K562 (cell line): ENCODE results near the gene CD74. TPM values are rescaled to one million over a fixed set of nuclear protein-coding genes. Genes with fewer than 3 reads are reported as not detected.
A peak's percentile ranks its signal among the peaks of the same experiment; 100 is the strongest.

ENCODE experiments used
- AFF1 ChIP-seq, 2 experiments: fragments of 450-650 bp; IDR thresholded peaks; 2 replicates each; pipeline ENCODE4 v1.6.1; 2018; ENCODE audit warnings: mild to moderate bottlenecking in 2 of 2, low read depth in 1 of 2; ENCODE audit not compliant: partially characterized antibody in 2 of 2
- ARID4B ChIP-seq: sonication (generic); formaldehyde crosslinking; IDR thresholded peaks from 2 replicates; pipeline ENCODE4 v1.8.0; 2022; ENCODE audit warnings: mild to moderate bottlenecking, missing genetic modification reagents
- CAMTA2 ChIP-seq: fragments of 250-450 bp; sonication (Bioruptor Pico); conservative IDR thresholded peaks from 2 replicates; pipeline ENCODE4 v1.5.1; 2022
- FOXK2 ChIP-seq, 2 experiments: fragments of 450-650 bp; IDR thresholded peaks in 1 of 2; conservative IDR thresholded peaks in 1 of 2; 2 replicates each; pipeline ENCODE4 v1.6.1; 2016; ENCODE audit warnings: low read depth in 2 of 2, mild to moderate bottlenecking in 1 of 2
- IRF9 ChIP-seq: fragments of 450-650 bp; IDR thresholded peaks from 2 replicates; pipeline ENCODE4 v1.6.1; 2016; ENCODE audit warnings: missing biosample characterization, missing genetic modification characterization
- LEF1 ChIP-seq: fragments of 450-650 bp; IDR thresholded peaks from 2 replicates; pipeline ENCODE4 v1.6.1; 2016; ENCODE audit warnings: mild to moderate bottlenecking
- RAD51 ChIP-seq: fragments of 450-650 bp; IDR thresholded peaks from 2 replicates; pipeline ENCODE4 v1.7.1; 2016; ENCODE audit warnings: low read depth, mild to moderate bottlenecking, borderline replicate concordance
- RBFOX2 ChIP-seq: fragments of 200-400 bp; formaldehyde crosslinking; IDR thresholded peaks from 2 replicates; pipeline ENCODE4 v1.6.1; 2017; ENCODE audit warnings: low read depth, mild to moderate bottlenecking, low read length, moderate library complexity
- SREBF2 ChIP-seq: sonication (generic); formaldehyde crosslinking; IDR thresholded peaks from 2 replicates; pipeline ENCODE4 v1.4.0; 2020; ENCODE audit warnings: mild to moderate bottlenecking, missing genetic modification reagents
- STAT5B ChIP-seq: fragments of 250-450 bp; sonication (Bioruptor Pico); IDR thresholded peaks from 2 replicates; pipeline ENCODE4 v1.8.0; 2021; ENCODE audit warnings: mild to moderate bottlenecking, inconsistent platforms
- TAF9B ChIP-seq: fragments of 450-650 bp; IDR thresholded peaks from 2 replicates; pipeline ENCODE4 v1.6.1; 2018; ENCODE audit warnings: mild to moderate bottlenecking; ENCODE audit not compliant: partially characterized antibody
- TBP ChIP-seq: optimal IDR thresholded peaks from 2 replicates; pipeline ENCODE3; 2011; ENCODE audit warnings: low read depth, low read length, improper control_type of control experiment
- ZBTB9 ChIP-seq: fragments of 450-650 bp; formaldehyde crosslinking; IDR thresholded peaks from 2 replicates; pipeline ENCODE4 v1.4.0; 2020; ENCODE audit warnings: mild to moderate bottlenecking, moderate library complexity
- ZEB2 ChIP-seq: fragments of 450-650 bp; IDR thresholded peaks from 2 replicates; pipeline ENCODE4 v1.6.1; 2016
- ZNF224 ChIP-seq: sonication (generic); formaldehyde crosslinking; IDR thresholded peaks from 2 replicates; pipeline ENCODE4 v1.8.0; 2022; ENCODE audit warnings: mild to moderate bottlenecking, missing genetic modification reagents
- ZNF232 ChIP-seq: sonication (generic); formaldehyde crosslinking; IDR thresholded peaks from 2 replicates; pipeline ENCODE4 v1.8.0; 2022; ENCODE audit warnings: mild to moderate bottlenecking, missing genetic modification reagents
- ZNF354B ChIP-seq: fragments of 250-450 bp; sonication (Bioruptor Pico); IDR thresholded peaks from 2 replicates; pipeline ENCODE4 v1.4.0; 2020
- polyA plus RNA-seq, 8 experiments: library from polyadenylated mRNA; depleted of rRNA in 4 of 8; stranded (reverse) in 5 of 8; unstranded in 3 of 8; fragments of >200 nt; fragmentation: Nextera tagmentation in 2 of 8; fragmentation: Illumina TruSeq in 1 of 8; extraction: Ambion mirVana in 2 of 8; extraction: Trizol in 1 of 8; gene quantifications; 2 replicates each; pipeline versions ENCODE4 v1.2.1 to v1.2.3, GENCODE V29; 2011 to 2014; ENCODE audit warnings: inconsistent platforms in 1 of 8, missing spikeins in 1 of 8
- total RNA-seq, 7 experiments: library from RNA; depleted of rRNA in 6 of 7; stranded (reverse); fragments of >200 nt in 6 of 7; fragmentation: Illumina TruSeq in 2 of 7; extraction: Trizol in 2 of 7; gene quantifications; 2 replicates each; pipeline versions ENCODE4 v1.2.1 to v1.2.3, GENCODE V29; 2011 to 2021; ENCODE audit warnings: low replicate concordance in 1 of 7

CD74 gene
- total and polyA plus RNA-seq, 9 of the 15 experiments (the other 6 are each of a cell fraction or from before 2014, with no cell fraction given): 0.07 to 4.8 (median 0.32) TPM

- no peak for TF ChIP-seq ZEB2
- peak; percentile 81; the same call in 1 of the 2 replicates for TF ChIP-seq ZBTB9 (CRISPR knock-in tag)
- TF ChIP-seq LEF1: peak; percentile 52
- TF ChIP-seq ARID4B (CRISPR knock-in tag): peak; percentile 79
- TF ChIP-seq ZNF232 (CRISPR knock-in tag): no peak
- TF ChIP-seq AFF1 (IDR thresholded peaks at IDR 0.05; ENCODE audit: low read depth in 1 of 2, partially characterized antibody in 2 of 2): peak in 1 of 2 experiments; percentile 94
- peak; percentile 98 to 99 for TF ChIP-seq FOXK2 (conservative IDR thresholded peaks at IDR 0.05 in 1 of 2, IDR thresholded peaks at IDR 0.05 in 1 of 2; ENCODE audit: low read depth in 2 of 2)
- no peak for TF ChIP-seq ZNF224 (CRISPR knock-in tag)
- peak; percentile 67; the same call in 1 of the 2 replicates for TF ChIP-seq RAD51
- TF ChIP-seq CAMTA2 (CRISPR knock-in tag): no peak; the same call in 1 of the 2 replicates
- TF ChIP-seq ZNF354B (CRISPR knock-in tag): no peak
- TF ChIP-seq RBFOX2: peak; percentile 100
- 0 out of 2 replicates have a peak, but pooled peaks have one; percentile 80 for TF ChIP-seq SREBF2 (CRISPR knock-in tag)
- TF ChIP-seq IRF9 (tag): peak; percentile 50; the same call in 1 of the 2 replicates
- TF ChIP-seq STAT5B (CRISPR knock-in tag): no peak
- no peak for TF ChIP-seq TBP
- peak; percentile 99 for TF ChIP-seq TAF9B
Measured at GRCh38 chr5:150449517-150450339, 37.0 kb upstream of the CD74 start, which contains the start of gene RPS14 (continued).
